SH-SY5Y (cell line): ENCODE data around the gene HOXB5.

Experiments used
- GATA2 ChIP-seq: IDR thresholded peaks from 2 replicates; pipeline ENCODE4 v1.6.1; 2011; ENCODE audit warnings: mild to moderate bottlenecking, low read depth, low read length
- GATA3 ChIP-seq: IDR thresholded peaks from 2 replicates; pipeline ENCODE4 v1.6.1; 2011; ENCODE audit warnings: low read depth, mild to moderate bottlenecking, low read length, moderate library complexity

DNA sequence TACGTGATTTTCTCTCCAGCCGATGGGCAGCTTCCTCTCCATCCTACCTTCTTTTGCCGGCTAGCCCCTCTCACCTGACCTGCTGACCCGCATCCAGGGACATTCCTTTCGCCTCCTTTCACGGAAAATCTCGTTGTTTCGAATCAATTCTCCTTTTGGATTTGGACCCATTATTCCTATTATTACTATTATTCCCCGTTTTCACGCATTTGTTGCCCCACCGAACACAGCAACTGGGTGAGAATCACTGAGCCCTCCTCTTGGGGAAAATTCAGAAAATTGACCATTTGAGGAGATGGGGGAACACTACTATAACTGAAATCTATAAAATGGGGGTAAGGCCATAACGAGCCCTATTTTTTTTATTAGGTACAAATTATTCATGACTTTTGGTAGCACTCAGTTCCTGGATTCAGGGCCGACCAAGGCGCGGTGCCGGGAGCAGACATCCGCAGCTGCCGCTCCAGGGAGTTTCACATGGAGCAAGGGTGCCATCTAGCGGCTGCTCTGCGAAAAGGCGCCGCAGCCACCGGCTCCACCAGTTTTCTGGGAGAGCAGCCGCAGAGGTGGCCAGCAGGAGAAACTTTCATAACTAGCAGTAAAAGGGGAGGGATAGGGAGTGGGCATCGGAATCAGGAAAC is 24.8 kb upstream of the HOXB5 start:
- no peak for TF ChIP-seq GATA3
- TF ChIP-seq GATA2: no peak
